Stimulated activated CD4-positive, alpha-beta T cell treated with anti-CD3 and anti-CD28 coated beads, TNF-alpha, amount 100 ng/mL, for 1 hour (primary cell): ENCODE results near the gene MED9.
"Not testable (repeated sequence)": the region's sequence is repeated elsewhere in the genome, so short reads cannot be mapped to it uniquely, and the experiment has no call there.

Source experiments
- DNase-seq, 3 donors: peaks; one replicate each; pipeline ENCODE4 v3.0.0-alpha.2; 2020; ENCODE audit warnings: low read depth in 3 of 3, low spot score in 1 of 3

The MED9 gene

DNA sequence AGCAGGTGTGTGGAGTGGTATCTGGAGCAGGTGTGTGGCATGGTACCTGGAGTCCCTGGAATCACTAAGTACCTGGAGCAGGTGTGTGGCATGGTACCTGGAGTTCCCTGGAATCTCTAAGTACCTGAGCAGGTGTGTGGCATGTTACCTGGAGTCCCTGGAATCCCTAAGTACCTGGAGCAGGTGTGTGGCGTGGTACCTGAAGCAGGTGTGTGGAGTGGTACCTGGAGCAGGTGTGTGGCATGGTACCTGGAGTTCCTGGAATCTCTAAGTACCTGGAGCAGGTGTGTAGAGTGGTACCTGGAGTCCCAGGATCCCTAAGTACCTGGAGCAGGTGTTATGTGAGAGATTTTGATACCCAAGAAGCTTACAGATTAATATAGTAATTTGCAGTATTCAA, 22.1 kb upstream of the MED9 start:
- DNase-seq: not testable (repeated sequence)

- DNase-seq: no peak
Observed at GRCh38 chr17:17455173-17455572, 21.6 kb upstream of the MED9 start.

DNA sequence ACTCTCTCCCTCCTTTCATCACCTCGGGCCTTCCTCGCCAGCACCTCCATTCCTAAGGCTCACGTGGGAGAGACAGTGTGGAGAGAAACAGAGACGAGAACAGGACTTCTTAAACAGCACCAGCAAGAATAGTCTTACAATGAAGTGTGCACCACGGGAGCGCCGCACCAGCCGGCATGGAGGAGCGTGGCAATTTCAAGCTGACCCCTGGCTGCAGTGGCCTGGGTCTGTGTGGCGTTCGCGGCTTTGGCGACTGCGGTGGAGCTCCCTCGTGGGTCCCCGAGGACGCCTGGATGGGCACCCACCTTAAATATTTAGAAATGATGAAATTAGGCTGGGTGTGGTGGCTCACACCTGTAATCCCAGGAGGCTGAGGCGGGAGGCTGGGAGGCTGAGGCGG, 20.5 kb upstream of the MED9 start:
- no peak for DNase-seq

DNA sequence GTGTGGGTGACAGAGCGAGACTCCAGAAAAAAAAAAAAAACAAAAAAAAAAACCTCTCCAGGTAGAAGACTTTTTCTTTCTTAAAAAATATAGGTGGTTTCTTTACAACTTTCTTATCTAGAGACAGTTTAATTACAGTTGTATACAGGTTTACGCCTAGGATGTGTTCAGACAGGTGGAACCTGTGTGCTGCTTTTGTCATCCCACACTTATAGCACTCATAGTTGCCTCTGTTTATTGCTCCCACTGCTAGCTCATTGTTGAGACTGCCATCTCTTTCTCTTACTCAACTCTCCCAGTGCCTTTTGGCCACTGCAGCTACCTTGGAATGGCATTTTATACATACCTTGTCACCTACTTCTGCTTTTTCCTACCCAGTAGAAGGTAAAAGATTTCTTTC, 19.1 kb upstream of the MED9 start:
- DNase-seq: no peak

GRCh38 chr17:17460038-17460437, 16.8 kb upstream of the MED9 start:
- DNase-seq: no peak

GRCh38 chr17:17462048-17462824, 14.6 kb upstream of the MED9 start:
- DNase-seq: no peak

GRCh38 chr17:17463821-17464220, 13.0 kb upstream of the MED9 start:
- no peak for DNase-seq

GRCh38 chr17:17465878-17466277, 10.9 kb upstream of the MED9 start:
- DNase-seq: not testable (repeated sequence)

DNA sequence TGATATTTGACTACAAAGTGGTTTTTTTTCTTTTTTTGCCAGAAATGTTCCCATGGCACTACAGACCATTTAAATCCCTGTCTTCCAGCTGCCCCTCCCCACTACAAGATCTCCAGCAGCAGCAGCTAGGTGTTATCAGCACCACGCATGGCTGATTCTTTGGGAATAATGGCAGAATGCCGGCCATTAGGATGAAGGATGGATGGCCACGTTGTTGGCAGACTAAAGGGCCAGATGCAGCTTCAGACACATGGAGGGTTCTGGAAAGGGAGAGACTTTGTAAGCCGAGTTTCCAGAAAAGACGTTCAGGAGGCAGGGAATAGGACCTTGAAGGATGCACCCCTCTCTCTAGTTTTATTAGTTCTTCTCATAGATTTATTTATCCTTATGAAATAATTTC, 10.3 kb upstream of the MED9 start:
- DNase-seq: no peak

DNA sequence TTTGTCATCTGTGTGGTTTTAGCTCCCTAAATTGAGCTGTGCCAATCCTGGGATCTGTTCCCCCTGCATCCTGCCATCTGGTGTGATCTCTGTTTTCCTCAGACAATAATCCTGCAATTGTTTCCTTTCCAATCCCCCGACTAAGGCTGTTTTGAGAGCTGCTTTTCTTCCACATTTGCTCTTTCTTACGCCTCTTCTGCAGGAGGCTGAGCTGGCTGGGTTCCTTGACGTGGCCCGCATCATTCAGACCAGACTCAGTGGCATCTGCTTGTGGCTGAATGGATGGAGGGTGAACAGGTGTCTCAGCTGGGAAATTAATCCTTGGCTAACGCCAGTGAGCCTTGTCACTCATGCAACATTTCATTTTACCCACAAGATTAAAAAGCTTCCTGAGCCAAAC, 9.8 kb upstream of the MED9 start:
- no peak for DNase-seq

GRCh38 chr17:17467720-17468119, 9.1 kb upstream of the MED9 start:
- no peak for DNase-seq

- DNase-seq: no peak
Observed at GRCh38 chr17:17468217-17469010, 8.4 kb upstream of the MED9 start.

DNA sequence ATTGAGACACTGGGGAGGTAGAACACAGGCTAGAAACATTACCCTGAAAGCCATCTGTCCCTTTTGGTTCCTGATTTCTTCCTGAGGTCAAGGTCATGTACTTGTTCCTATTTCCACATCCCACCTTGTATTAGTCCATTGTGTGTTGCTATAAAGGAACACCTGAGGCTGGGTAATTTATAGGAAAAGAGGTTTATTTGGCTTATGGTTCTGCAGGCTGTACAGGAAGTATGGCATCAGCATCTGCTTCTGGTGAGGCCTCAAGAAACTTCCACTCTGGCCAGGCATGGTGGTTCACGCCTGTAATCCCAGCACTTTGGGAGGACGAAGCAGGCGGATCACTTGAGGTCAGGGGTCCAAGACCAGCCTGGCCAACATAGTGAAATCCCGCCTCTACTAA, 7.4 kb upstream of the MED9 start:
- no peak for DNase-seq

DNA sequence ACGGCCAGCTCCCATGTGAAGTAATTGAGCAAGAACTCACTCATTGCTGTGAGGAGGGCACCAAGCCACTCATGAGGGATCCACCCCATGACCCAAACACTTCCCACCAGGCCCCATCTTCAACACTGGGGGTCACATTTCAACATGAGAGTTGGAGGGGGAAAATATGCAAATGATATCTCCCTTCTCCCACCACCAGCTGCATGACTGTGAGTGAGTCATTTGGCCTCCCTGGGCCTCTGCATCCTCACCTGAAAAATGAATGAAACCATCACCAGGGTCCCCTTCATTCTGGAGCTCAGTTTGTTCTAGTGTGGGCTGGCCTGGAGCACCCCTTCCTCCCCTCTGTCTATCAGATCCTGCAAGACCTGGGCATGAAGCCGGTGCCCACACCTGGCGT, 6.8 kb upstream of the MED9 start:
- no peak for DNase-seq

DNA sequence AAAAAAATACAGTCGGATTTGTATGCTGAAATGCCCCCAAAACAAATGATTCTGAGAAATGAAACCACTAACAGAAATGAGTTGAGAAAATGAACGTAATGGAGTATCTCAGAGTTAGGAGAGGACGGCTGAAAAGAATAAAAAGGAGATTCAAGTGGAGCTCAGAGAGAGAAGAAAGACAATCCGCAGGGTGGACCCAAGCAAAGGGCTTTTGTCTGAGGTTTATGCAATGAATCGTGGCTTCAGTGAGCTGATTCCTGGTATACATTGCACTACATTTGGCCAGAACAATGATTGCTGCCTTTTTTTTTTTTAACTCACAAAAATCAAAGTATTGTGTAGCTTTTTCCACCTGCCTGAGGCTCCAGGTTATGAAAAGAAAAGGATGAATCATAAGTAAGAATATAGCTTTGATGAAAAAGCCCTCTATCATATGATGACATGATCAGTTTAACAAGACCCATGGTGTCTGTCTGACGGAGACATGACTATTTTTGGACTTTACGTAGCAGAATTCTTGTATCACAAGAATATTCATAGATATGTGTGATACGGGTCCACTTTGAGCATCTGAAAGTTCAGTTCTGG, 4.4 kb upstream of the MED9 start:
- no peak for DNase-seq

- no peak for DNase-seq
Observed at GRCh38 chr17:17474341-17474740, 2.5 kb upstream of the MED9 start.

GRCh38 chr17:17479209-17479608, 2.4 kb downstream of the MED9 start:
- DNase-seq: no peak

DNA sequence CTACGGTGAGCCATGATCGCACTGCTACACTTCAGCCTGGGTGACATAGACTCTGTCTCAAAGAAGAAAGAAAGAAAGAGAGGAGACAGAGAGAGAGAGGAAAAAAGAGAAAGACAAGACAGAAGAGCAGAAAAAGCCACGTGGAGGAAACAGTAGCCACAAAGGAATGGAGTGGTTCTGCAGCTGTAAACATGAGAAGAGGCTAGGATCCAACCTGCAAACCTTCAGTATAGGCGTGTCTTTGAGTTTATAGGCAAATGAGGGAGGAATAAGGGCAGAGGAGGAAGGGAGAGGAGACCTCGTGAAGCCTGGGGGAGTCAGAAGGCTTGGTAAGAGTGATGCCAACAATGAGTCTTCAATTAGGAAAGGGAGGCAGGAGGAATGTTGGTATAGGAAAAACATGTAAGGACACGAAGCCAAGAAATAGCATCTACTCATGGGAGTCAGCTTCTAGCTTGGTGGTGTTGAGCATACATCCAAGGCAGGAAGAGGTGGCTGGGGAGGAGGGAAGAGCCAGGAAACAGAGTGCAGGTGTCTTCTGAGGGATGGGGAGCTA, 3.9 kb downstream of the MED9 start:
- DNase-seq: no peak

- DNase-seq: no peak
Observed at GRCh38 chr17:17481860-17482259, 5.1 kb downstream of the MED9 start.

DNA sequence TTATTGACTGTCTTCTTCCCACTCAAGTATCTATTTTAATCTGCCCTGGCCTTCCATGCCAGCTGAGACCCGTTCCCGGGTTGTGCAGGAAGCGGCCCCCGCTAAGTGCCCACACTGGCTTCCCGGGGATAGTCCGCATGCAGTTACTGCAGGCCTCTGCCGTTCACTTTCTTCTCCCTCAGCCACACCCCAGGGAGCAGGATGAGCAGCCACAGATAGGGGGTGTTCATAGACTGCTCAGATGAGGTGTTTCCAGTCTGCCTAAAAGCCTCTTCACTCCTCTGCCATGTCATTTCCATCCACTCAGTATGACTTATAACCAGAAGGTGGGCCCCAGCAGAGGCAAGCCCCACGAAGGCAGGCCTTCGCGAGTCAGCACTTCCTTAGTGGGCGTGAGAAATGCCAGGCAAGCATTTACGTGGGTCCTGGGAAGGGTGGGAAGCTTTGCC, 7.7 kb downstream of the MED9 start:
- DNase-seq: no peak

DNA sequence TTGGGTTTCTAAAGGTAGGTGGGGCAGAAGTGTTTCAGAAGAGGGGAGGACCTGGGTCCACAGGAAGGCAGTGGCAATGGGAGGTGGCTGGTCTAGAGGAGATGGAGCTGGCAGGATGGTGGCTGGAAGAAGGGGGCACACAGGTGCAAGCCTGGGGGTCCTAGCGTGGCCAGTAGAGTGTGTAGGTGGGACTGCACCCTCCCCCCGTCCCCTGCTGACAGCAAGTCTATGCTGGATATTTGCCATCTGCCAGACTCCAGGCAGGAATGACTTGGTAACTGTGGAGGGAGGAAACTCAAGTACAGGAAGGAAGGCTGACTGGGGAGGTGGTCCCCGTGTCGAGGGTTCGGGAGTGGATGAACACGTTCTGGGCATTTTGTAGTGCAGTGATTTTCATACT, 8.6 kb downstream of the MED9 start:
- no peak for DNase-seq

GRCh38 chr17:17486416-17486815, 9.6 kb downstream of the MED9 start:
- DNase-seq: not testable (repeated sequence)
